HG02642 (cell line): ENCODE data around the gene ZSCAN16.

Experiments
- ATAC-seq: cut with Tn5 transposase; IDR thresholded peaks from one replicate; pipeline ENCODE4 v1.9.1; 2021; ENCODE audit warnings: mild to moderate bottlenecking; ENCODE audit not compliant: unreplicated experiment, poor library complexity

The ZSCAN16 gene

DNA sequence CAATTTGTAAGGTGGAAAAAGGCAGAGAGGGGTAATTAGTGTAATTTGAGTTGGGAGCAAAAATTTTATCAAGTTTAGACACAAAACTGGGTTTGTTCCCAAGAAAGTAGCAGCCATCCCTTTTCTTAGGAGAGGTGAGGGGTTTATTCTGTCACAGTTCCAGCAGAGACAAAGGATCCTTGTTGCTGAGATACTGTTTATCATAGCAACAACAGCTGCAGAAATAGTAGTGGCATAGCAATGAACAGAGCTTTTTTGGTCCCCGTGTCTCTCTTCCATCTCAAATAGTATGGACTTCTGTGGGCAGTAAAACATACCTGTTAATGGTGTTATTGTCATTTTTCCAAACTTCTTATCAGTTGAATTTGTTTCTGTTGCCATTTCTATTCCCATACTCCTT lies 41.2 kb downstream of the ZSCAN16 start:
- ATAC-seq: no peak

DNA sequence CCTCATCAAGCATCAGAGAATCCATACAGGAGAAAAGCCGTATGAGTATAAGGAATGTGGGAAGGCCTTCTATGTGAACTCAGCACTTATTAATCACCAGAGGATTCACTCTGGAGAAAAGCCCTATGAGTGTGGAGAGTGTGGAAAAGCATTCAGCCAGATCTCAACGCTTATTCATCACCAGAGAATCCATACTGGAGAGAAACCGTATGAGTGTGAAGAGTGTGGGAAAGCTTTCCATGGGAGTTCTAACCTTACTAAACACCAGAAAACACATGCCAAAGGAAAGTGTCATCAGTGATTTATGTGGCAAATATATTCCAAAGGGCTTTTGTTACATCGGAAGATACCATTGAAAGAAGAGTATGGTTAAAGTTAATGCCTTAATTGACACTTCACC lies 42.7 kb downstream of the ZSCAN16 start:
- no peak for ATAC-seq

DNA sequence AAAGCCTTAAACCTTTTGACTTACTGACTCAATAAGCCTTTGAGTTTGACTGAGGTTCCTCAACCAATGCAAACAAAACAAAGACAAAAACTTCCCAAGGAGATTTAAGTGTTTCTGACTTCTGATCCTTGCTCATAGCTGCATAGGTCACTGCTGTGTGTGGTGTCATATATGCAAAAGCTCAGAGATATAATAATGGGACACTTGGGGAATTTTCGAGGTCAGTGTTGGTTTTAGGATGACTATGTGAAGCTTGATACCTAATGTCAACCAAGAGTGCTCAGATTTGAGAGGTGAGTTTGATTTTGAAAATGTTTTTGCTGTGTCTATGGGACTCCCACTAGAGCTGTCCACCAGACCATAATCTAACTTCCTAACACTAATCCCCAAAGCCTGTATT lies 43.5 kb downstream of the ZSCAN16 start:
- ATAC-seq: no peak

DNA sequence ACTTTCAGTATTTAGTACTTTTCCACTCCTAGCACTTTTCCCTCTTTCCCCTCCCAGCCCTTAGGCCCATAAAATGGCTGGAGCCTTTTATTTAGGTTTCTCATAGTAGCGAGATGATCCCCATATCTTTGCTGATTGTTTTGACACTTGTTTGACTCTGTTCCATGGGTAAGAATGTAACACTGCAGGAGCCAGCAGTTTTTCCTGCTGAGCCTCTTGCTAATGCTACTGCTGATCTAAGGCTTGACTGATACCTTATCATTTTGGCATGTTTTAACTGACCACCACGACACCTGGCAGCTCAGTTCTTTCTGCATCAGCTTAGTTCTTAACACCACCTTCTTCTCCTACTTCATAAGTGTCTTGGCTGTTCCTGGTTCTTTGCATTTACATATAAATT lies 46.9 kb downstream of the ZSCAN16 start:
- ATAC-seq: no peak

DNA sequence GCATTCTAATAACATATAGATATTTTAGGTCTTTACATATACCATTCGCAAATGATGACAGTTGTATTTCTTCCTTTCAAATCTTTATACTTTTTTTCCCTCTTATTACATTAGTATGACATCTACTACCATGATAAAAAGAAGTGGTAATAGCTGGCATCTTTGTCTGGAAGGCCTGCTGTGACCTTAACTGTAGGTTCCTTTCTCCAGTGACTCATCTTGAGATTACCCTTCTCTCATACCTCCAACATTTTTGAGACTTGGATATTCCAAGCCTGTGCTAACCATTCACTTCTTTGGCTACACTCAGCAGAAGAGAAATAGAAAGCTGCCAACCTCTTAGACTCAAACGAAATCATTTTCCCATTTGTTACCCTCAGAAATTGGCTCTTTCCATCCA lies 47.6 kb downstream of the ZSCAN16 start:
- no peak for ATAC-seq

DNA sequence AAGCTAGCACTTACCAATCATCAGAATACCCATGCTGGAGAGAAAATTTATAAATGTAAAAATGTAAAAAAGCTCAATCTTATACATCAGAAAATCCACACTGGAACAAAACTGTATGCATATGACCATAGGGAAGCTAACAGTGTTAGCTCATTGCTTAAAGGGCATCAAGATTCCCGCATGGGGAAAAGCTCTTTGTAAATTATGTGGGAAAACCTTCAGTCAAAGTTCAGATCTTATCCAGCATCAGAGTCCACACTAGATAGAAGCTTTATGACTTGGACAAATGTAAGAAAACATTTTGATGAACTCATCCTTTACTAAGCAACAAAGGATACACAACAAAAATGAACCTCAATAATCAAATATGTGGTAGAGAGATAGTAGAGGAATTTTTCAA lies 52.0 kb downstream of the ZSCAN16 start:
- ATAC-seq: no peak
